ENCODE data around the gene RCHY1.

RCHY1 gene

GRCh38 chr4:75498041-75498440 is 16.2 kb downstream of the RCHY1 start:
- TF ChIP-seq EZH2 (IDR thresholded peaks at IDR 0.05; ENCODE audit: borderline replicate concordance, low read length) (no peak), CTCF (IDR thresholded peaks at IDR 0.05; ENCODE audit: low read length) (no peak)
- Histone ChIP-seq H3K9ac (ENCODE audit: low read length) (no peak overlapping the region), H3K4me3 (ENCODE audit: low read depth, low read length, poor library complexity, severe bottlenecking) (no peak overlapping the region), H3K9me3 (ENCODE audit: low read length) (peaks cover 9% of the 10 kb centered on the region; the same call in 1 of the 2 replicates), H2AFZ (ENCODE audit: low read length) (no peak overlapping the region), H3K9me2 (ENCODE audit: low read depth, low read length) (no peaks in the 10 kb centered on the region), H3K4me2 (ENCODE audit: low read length) (no peak overlapping the region), H3K4me1 (ENCODE audit: insufficient read depth, low read length, severe bottlenecking) (no peaks in the 10 kb centered on the region), H3F3A (ENCODE audit: insufficient read depth, low read length) (no peaks in the 10 kb centered on the region), H3K36me3 (ENCODE audit: insufficient read depth, low read length) (peaks cover 66% of the 10 kb centered on the region), H3K27me3 (ENCODE audit: insufficient read depth, low read length) (no peaks in the 10 kb centered on the region), H4K20me1 (ENCODE audit: insufficient read depth, low read length) (no peaks in the 10 kb centered on the region), H3K79me2 (ENCODE audit: insufficient read depth, low read length) (0 out of 2 replicates have a peak, but pooled peaks cover 12% of the 10 kb centered on the region), H3K27ac (ENCODE audit: low read depth, low read length, poor library complexity, severe bottlenecking) (no peak overlapping the region)

GRCh38 chr4:75497133-75497532 is 17.1 kb downstream of the RCHY1 start:
- no peak overlapping the region for H3K27ac ChIP-seq (ENCODE audit: low read depth, low read length, poor library complexity, severe bottlenecking)
- 0 out of 2 replicates have a peak, but pooled peaks cover 12% of the 10 kb centered on the region for H3K79me2 ChIP-seq (ENCODE audit: insufficient read depth, low read length)
- H3K4me1 ChIP-seq (ENCODE audit: insufficient read depth, low read length, severe bottlenecking): no peaks in the 10 kb centered on the region
- no peak overlapping the region for H3K4me2 ChIP-seq (ENCODE audit: low read length)
- no peak for TF ChIP-seq EZH2 (IDR thresholded peaks at IDR 0.05; ENCODE audit: borderline replicate concordance, low read length)
- TF ChIP-seq CTCF (IDR thresholded peaks at IDR 0.05; ENCODE audit: low read length): no peak
- no peak overlapping the region for H3K9ac ChIP-seq (ENCODE audit: low read length)
- no peaks in the 10 kb centered on the region for H3K27me3 ChIP-seq (ENCODE audit: insufficient read depth, low read length)
- H3K36me3 ChIP-seq (ENCODE audit: insufficient read depth, low read length): peaks cover 65% of the 10 kb centered on the region
- no peaks in the 10 kb centered on the region for H4K20me1 ChIP-seq (ENCODE audit: insufficient read depth, low read length)
- peaks cover 9% of the 10 kb centered on the region; the same call in 1 of the 2 replicates for H3K9me3 ChIP-seq (ENCODE audit: low read length)
- H2AFZ ChIP-seq (ENCODE audit: low read length): no peak overlapping the region
- no peaks in the 10 kb centered on the region for H3F3A ChIP-seq (ENCODE audit: insufficient read depth, low read length)
- no peak overlapping the region for H3K4me3 ChIP-seq (ENCODE audit: low read depth, low read length, poor library complexity, severe bottlenecking)
- H3K9me2 ChIP-seq (ENCODE audit: low read depth, low read length): no peaks in the 10 kb centered on the region

- no peak for TF ChIP-seq EZH2 (IDR thresholded peaks at IDR 0.05; ENCODE audit: borderline replicate concordance, low read length)
- TF ChIP-seq CTCF (IDR thresholded peaks at IDR 0.05; ENCODE audit: low read length): no peak
- no peaks in the 10 kb centered on the region for H3K9me2 ChIP-seq (ENCODE audit: low read depth, low read length)
- no peaks in the 10 kb centered on the region for H3K27me3 ChIP-seq (ENCODE audit: insufficient read depth, low read length)
- H3K4me1 ChIP-seq (ENCODE audit: insufficient read depth, low read length, severe bottlenecking): no peaks in the 10 kb centered on the region
- H3K27ac ChIP-seq (ENCODE audit: low read depth, low read length, poor library complexity, severe bottlenecking): no peak overlapping the region
- H3K36me3 ChIP-seq (ENCODE audit: insufficient read depth, low read length): peaks cover 64% of the 10 kb centered on the region
- peaks cover 9% of the 10 kb centered on the region; the same call in 1 of the 2 replicates for H3K9me3 ChIP-seq (ENCODE audit: low read length)
- no peak overlapping the region for H3K4me2 ChIP-seq (ENCODE audit: low read length)
- no peak overlapping the region for H3K4me3 ChIP-seq (ENCODE audit: low read depth, low read length, poor library complexity, severe bottlenecking)
- H2AFZ ChIP-seq (ENCODE audit: low read length): no peak overlapping the region
- no peaks in the 10 kb centered on the region for H4K20me1 ChIP-seq (ENCODE audit: insufficient read depth, low read length)
- H3F3A ChIP-seq (ENCODE audit: insufficient read depth, low read length): no peaks in the 10 kb centered on the region
- H3K79me2 ChIP-seq (ENCODE audit: insufficient read depth, low read length): 0 out of 2 replicates have a peak, but pooled peaks cover 12% of the 10 kb centered on the region
- H3K9ac ChIP-seq (ENCODE audit: low read length): no peak overlapping the region
Observed at GRCh38 chr4:75496406-75496805, 17.8 kb downstream of the RCHY1 start.
